Upper lobe of left lung (tissue), 4 donors: ENCODE data around the gene NSF.

Experiments used
- POLR2A ChIP-seq, 4 donors: fragments of 450-650 bp; IDR thresholded peaks; one replicate each; pipeline ENCODE4 v1.5.1; 2016 to 2017; ENCODE audit warnings: antibody characterized with exemption in 4 of 4, mild to moderate bottlenecking in 2 of 4
- POLR2AphosphoS5 ChIP-seq, 2 donors: sonication (generic); formaldehyde crosslinking; IDR thresholded peaks; one replicate each; pipeline ENCODE4 v1.5.1; 2017; ENCODE audit warnings: antibody characterized with exemption in 2 of 2
- TF ChIP-seq, protein P1 (sequence below), 6 experiments: fragments of 450-650 bp in 4 of 6; fragments of 200-600 bp in 2 of 6; sonication (generic) in 2 of 6; IDR thresholded peaks; one replicate each; pipeline ENCODE4 v1.5.1; 2016 to 2019; ENCODE audit warnings: antibody characterized with exemption in 6 of 6

DNA sequence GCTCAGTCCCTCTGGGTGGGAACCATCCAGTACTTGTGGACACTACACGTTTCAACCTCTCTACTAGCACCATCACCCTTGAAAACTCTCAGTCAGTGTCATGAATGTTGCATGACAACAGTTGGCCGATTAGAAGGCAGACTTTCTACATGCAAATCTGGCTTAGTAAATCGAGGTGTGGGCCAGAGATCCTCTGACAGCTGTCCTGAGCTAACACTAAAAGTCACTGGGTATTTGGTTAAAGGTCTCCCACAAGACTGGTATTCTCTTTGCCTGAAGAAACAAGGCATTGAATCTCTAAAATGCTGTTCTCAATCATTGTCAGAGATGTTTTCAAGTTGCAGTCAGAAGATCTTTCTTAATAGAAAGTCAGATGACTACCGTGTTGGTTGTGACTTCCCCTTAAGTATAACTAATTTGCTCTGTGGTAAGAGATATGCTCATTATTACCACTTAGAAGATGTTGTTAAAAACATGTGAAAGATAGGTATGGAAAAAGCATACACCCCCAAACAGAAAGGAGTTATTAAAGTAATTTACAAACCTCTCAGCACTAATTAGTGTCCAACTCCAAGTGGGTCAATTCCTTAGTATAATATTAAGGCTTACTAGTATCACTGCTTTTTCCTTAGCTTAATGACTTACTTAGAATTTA, 165.7 kb downstream of the NSF start:
- TF ChIP-seq, protein P1, sequence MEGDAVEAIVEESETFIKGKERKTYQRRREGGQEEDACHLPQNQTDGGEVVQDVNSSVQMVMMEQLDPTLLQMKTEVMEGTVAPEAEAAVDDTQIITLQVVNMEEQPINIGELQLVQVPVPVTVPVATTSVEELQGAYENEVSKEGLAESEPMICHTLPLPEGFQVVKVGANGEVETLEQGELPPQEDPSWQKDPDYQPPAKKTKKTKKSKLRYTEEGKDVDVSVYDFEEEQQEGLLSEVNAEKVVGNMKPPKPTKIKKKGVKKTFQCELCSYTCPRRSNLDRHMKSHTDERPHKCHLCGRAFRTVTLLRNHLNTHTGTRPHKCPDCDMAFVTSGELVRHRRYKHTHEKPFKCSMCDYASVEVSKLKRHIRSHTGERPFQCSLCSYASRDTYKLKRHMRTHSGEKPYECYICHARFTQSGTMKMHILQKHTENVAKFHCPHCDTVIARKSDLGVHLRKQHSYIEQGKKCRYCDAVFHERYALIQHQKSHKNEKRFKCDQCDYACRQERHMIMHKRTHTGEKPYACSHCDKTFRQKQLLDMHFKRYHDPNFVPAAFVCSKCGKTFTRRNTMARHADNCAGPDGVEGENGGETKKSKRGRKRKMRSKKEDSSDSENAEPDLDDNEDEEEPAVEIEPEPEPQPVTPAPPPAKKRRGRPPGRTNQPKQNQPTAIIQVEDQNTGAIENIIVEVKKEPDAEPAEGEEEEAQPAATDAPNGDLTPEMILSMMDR (IDR thresholded peaks at IDR 0.05): no peak
- no peak for TF ChIP-seq POLR2A (IDR thresholded peaks at IDR 0.05)
- TF ChIP-seq POLR2AphosphoS5 (IDR thresholded peaks at IDR 0.05): no peak
